A549 (cell line): ENCODE results near the gene CCDC171.

ENCODE experiments used
- CTCF ChIP-seq: fragments of >200 bp; sonication (Bioruptor Twin); formaldehyde crosslinking; IDR thresholded peaks from 3 replicates; pipeline ENCODE4 v1.5.1; 2016
- FOSL2 ChIP-seq, 2 experiments: fragments of 450-650 bp in 1 of 2; fragments of >200 bp in 1 of 2; sonication (Bioruptor Twin) in 1 of 2; formaldehyde crosslinking; IDR thresholded peaks; 2 replicates each; pipeline versions ENCODE4 v1.5.0 to v1.6.1; 2016 to 2020; ENCODE audit warnings: mild to moderate bottlenecking in 1 of 2, moderate library complexity in 1 of 2
- MAFK ChIP-seq: fragments of 450-650 bp; IDR thresholded peaks from 2 replicates; pipeline ENCODE4 v1.6.1; 2014; ENCODE audit not compliant: partially characterized antibody
- NFE2L2 ChIP-seq: fragments of 150-350 bp; conservative IDR thresholded peaks from 2 replicates; pipeline ENCODE4 v1.6.1; 2014; ENCODE audit warnings: low read length
- NPAS2 ChIP-seq: fragments of 250-450 bp; sonication (Bioruptor Pico); IDR thresholded peaks from 2 replicates; pipeline ENCODE4 v1.8.0; 2022; ENCODE audit warnings: mild to moderate bottlenecking, moderate library complexity, borderline replicate concordance
- POLR2A ChIP-seq: IDR thresholded peaks from 2 replicates; pipeline ENCODE4 v1.6.1; 2012; ENCODE audit warnings: mild to moderate bottlenecking, low read length
- RAD21 ChIP-seq, 2 experiments: fragments of >200 bp in 1 of 2; sonication (Bioruptor Twin) in 1 of 2; formaldehyde crosslinking in 1 of 2; IDR thresholded peaks in 1 of 2; conservative IDR thresholded peaks in 1 of 2; 2 replicates in 1 of 2; 3 replicates in 1 of 2; pipeline ENCODE4 v1.6.1; 2012 to 2018; ENCODE audit warnings: inconsistent platforms in 1 of 2
- RCOR1 ChIP-seq: fragments of 150-350 bp; IDR thresholded peaks from 2 replicates; pipeline ENCODE4 v1.6.1; 2014; ENCODE audit warnings: antibody characterized with exemption, low read length, low read depth
- REST ChIP-seq: fragments of 200-600 bp; sonication (generic); IDR thresholded peaks from 2 replicates; pipeline ENCODE4 v1.6.1; 2016; ENCODE audit warnings: antibody characterized with exemption, mild to moderate bottlenecking, moderate library complexity
- USF2 ChIP-seq: fragments of 450-650 bp; IDR thresholded peaks from 2 replicates; pipeline ENCODE4 v1.6.1; 2014; ENCODE audit warnings: antibody characterized with exemption

- TF ChIP-seq NPAS2 (CRISPR knock-in tag) (no peak), CTCF (no peak), MAFK (no peak), REST (0 out of 2 replicates have a peak, but pooled peaks have one; percentile 20), USF2 (no peak), RCOR1 (no peak), RAD21 (conservative IDR thresholded peaks at IDR 0.05 in 1 of 2, IDR thresholded peaks at IDR 0.05 in 1 of 2) (no peak), POLR2A (peak; percentile 84), FOSL2 (IDR thresholded peaks at IDR 0.05) (no peak), FOSL2 (CRISPR knock-in tag; IDR thresholded peaks at IDR 0.05) (no peak), NFE2L2 (no peak)
These were observed 41.9 kb upstream of the CCDC171 start, which contains the start of gene PSIP1 for GRCh38 chr9:15510789-15511575.
